GM19468 (cell line): ENCODE data around the gene PRR18.

Experiments used
- ATAC-seq: cut with Tn5 transposase; IDR thresholded peaks from one replicate; pipeline ENCODE4 v1.9.1; 2021; ENCODE audit warnings: mild to moderate bottlenecking, moderate library complexity, moderate number of reproducible peaks; ENCODE audit not compliant: unreplicated experiment; ENCODE audit errors: extremely low read depth

PRR18 gene

GRCh38 chr6:166307082-166308032, 835 bp downstream of the PRR18 start:
- ATAC-seq, result peak; percentile 12

DNA sequence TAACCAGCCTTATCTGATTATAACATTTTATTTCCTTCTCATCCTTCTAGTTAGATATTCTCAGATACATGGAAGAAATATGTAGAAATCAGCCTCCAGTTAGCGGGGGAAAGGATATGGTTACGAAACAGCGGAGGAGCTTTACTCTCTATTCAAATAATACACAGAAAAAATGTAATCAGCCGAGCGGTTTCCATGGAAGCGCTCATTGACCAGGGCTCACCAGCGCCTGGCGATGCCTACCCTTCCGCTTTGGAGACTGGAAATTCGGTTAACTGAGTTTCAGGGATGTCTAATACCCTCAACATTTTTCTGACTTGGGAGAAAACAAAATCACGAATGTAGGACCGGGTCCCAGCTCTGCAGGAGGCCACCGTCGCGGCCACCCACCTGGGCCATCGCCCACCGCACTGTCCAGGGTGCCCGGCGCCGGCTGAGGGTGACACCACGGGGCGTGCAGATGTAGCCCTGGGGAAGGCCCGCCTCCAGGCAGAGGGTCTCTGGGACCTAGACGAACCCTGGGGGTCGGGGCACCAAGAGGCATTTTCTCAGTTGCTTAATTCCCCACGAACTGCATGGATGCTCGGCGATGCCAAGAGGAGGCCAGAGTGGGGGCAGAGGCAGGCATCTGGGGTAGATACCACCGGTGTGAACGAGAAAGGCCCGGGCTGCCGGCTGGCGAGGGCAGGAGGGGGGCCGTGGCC, 1.7 kb downstream of the PRR18 start:
- no peak for ATAC-seq

DNA sequence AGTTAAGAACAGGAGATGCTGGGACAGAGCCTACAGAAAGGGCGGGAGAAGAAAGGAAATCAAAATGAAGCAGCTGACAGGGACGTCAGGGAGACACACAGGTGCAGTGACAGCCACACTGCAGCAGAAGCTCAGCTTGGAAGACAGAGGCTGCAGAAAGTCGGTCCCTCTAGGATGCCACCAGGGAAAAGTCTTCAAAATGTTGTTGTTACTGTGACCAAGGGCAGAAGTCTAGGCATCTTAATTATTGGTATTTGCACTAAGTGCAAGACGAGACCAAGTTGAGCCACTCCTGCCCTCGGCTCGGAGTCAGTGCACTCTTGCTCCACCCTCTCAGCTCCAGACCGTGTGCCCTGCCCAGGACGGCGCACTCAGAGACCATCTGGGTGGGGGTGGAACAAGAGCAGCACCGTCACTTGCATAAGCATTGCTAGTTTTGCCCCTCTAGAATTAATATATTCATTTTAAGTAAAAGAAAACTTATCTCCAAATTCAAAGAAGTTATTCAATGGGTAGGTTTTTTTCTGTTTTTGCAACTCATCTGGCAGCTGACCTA, 2.6 kb downstream of the PRR18 start:
- no peak for ATAC-seq

DNA sequence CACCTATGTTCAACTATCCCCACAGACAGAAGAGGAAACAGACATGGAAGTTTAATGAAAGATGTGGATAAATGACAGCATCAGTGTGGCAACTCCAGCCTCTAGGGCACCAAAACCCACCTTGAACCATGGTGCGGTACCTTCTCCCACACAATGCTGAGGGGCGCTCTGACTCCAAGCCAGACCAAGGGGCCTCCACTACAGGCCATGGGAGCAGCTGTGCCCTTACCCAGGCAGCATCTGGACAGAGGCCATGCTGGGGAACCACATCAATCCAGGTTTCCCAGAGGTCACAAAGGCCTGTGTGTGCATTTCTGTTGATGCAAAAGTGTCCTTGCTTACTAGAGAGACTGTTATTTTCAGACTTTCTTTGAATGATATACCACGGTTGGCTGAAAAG, 4.1 kb downstream of the PRR18 start:
- ATAC-seq, result no peak

- ATAC-seq, result no peak
Measured at GRCh38 chr6:166301611-166302529, 6.3 kb downstream of the PRR18 start.

- no peak for ATAC-seq
Measured at GRCh38 chr6:166300357-166300987, 7.7 kb downstream of the PRR18 start.

GRCh38 chr6:166297606-166298005, 10.6 kb downstream of the PRR18 start:
- no peak for ATAC-seq

DNA sequence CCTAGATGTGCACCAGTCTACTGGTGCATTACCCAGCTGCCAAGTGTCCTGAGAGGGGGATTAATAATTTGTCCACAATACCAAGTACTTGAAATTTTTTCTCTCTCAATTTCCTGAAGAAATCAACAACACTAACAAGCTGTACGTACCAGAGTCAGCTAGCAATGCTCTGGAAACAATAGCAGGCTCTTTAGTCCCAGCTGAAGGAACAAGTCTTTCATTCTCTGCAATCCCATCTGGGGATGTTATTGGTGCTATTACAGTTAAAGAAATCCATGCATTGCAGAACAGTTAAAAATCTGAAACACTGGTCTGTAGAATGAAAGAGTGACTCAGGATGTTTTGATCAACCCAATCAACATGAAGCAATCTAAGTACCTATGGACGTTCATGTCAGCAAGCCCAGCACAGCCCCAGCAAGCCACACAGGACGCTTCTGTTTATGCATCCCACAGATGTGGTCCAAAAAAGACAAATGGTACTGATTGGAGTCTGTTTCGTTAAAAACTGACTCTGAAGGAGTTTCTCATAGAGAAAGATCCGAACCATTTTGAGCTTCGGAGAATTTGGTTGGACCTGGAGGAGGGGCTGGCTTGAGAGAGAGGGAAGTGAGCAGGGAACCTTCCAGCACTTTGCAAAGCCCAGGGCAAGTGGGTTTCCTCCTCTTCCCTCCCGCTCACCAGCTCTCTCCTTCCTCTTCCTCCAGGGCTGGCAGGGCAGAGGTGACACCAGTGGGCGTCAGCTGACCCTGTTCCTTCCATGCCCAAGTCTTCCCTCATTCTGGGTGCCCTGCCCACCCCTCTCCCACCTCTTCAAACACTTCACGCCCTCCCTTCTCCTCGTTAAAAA, 11.9 kb downstream of the PRR18 start:
- no peak for ATAC-seq

DNA sequence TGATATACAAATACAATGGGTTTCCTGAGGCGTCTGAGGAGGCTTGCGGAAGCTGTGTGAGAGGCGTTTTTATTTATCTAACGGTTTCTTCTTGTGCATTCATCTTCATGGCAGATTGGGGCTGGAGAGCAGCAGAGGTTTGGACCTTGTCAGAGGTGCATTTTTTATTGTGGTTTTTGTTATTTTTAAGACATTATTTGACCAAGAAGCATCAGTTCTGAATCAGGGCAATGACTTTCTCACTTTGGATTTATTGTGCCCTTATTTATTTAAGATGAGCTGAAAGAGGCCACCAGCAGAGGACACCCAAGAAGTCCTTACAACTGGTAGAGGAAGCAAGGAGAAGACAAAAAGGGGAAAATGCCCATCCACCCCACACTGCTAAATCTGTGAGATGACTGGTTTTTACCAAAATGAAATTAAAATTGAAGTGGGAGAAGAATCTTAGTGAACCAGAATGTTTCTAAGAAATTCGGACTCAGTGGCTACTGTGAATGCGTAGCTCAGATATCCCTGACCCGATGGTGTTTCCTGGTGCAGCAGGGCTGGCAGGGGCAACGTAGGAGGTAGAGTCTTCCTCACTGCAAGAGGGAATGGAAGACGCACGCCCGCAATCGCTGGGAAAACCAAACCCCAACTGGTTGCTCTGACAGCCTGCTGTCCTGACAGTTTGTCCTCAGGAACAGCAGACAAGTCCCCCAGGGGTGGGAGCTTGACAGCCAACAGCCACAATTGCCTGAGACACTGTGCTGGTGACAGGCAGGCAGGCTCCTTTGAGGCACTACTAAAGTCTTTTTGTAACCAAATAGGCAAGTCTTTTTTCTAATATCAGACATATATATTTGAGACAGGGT, 14.2 kb downstream of the PRR18 start:
- no peak for ATAC-seq

GRCh38 chr6:166289207-166290060, 18.8 kb downstream of the PRR18 start:
- no peak for ATAC-seq

DNA sequence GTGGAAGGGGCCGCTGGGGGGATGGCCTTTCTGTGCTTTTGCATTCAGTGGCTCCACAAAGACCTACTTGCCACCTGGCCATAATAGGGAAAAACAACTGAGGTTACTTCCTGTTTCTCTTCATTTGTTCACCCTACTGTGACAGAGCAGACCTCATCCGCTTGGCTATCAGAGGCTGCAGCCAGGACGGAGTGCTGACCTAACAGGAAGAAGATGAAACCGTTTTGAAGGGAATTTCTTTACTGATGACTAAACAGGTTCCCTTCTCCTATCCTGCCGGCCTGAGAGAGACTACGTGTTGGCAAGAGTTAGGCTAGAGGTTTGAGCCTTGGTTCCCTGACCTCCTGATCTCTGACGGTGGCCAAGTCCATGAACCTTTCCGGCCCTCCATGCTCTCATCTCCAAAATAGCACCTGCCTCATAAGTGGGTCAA, 21.3 kb downstream of the PRR18 start:
- peak; percentile 95 for ATAC-seq

- no peak for ATAC-seq
Measured at GRCh38 chr6:166285233-166285632, 23.0 kb downstream of the PRR18 start.

GRCh38 chr6:166284640-166285039, 23.6 kb downstream of the PRR18 start:
- no peak for ATAC-seq

GRCh38 chr6:166282394-166283032, 25.7 kb downstream of the PRR18 start:
- ATAC-seq, result no peak

DNA sequence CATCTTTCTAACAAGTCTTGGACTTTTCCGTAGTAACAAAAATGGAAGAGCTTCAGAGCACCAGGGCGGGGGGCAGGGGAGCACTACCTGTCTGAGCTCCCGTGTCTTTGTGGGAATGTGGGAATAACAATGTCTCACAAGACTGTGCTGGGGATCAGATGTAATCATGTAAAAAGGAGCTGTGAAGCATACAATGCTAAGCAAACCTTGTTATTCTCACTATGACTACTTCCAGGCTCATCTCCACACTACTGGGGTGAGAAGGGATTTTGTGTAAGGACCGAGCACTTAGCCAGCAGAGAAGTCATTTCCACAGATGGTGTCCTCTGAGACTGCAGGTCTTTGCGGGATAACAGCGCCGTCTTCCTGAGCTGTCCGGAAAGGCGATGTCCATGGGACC, 27.1 kb downstream of the PRR18 start:
- ATAC-seq, result no peak

DNA sequence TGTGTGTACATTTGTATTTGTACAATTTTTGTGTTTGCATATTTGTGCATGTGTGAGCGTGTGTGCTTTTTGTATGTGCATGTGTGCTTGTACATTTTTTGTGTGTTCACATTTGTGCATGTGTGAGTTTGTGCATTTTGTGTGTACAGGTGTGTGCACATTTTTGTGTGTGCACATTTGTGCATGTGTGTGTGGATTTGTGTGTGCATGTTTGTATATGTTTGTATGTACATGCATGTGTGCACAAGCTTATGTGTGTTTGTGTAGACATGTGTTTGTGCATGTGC, 28.9 kb downstream of the PRR18 start:
- ATAC-seq, result no peak
